ENCODE measurements around the gene GPX2. TPM values are rescaled to one million over a fixed set of nuclear protein-coding genes. Genes with fewer than 3 reads are reported as not detected.
A peak's percentile ranks its signal among the peaks of the same experiment; 100 is the strongest.

GPX2 gene
- total RNA-seq, 1 donor from 2014 or later = 0.63 TPM

GRCh38 chr14:64927031-64927430 lies 15.5 kb downstream of the GPX2 start:
- H3K27me3 Mint-ChIP-seq (ENCODE audit: low read depth) = no peaks in the 10 kb centered on the region
- no peaks in the 10 kb centered on the region for H3K9me3 Mint-ChIP-seq
- TF ChIP-seq CTCF (IDR thresholded peaks at IDR 0.05; ENCODE audit: unreplicated experiment) = no peak
- H3K36me3 Mint-ChIP-seq = peaks cover 25% of the 10 kb centered on the region
- H3K27ac Mint-ChIP-seq = no peak overlapping the region
- H3K4me1 Mint-ChIP-seq = peaks cover 4% of the 10 kb centered on the region
- no peak overlapping the region for H3K4me3 Mint-ChIP-seq
- no peak for DNase-seq (ENCODE audit: low spot score in 2 of 2, unreplicated experiment in 2 of 2)

GRCh38 chr14:64926398-64926995 lies 16.0 kb downstream of the GPX2 start:
- Mint-ChIP-seq H3K36me3 (peaks cover 26% of the 10 kb centered on the region), H3K4me1 (peaks cover 4% of the 10 kb centered on the region), H3K9me3 (peaks cover 4% of the 10 kb centered on the region), H3K27me3 (ENCODE audit: low read depth) (no peaks in the 10 kb centered on the region), H3K4me3 (no peak overlapping the region), H3K27ac (no peak overlapping the region)
- DNase-seq (ENCODE audit: low spot score in 2 of 2, unreplicated experiment in 2 of 2) = no peak
- no peak for TF ChIP-seq CTCF (IDR thresholded peaks at IDR 0.05; ENCODE audit: unreplicated experiment)

GRCh38 chr14:64923015-64923414 lies 19.5 kb downstream of the GPX2 start:
- TF ChIP-seq CTCF (IDR thresholded peaks at IDR 0.05; ENCODE audit: unreplicated experiment) = no peak
- Mint-ChIP-seq H3K27ac (no peak overlapping the region), H3K4me3 (no peak overlapping the region), H3K27me3 (ENCODE audit: low read depth) (no peaks in the 10 kb centered on the region), H3K4me1 (no peaks in the 10 kb centered on the region), H3K9me3 (peaks cover 5% of the 10 kb centered on the region), H3K36me3 (peaks cover 23% of the 10 kb centered on the region)
- no peak for DNase-seq (ENCODE audit: low spot score in 2 of 2, unreplicated experiment in 2 of 2)

- peaks cover 8% of the 10 kb centered on the region for H3K4me1 Mint-ChIP-seq
- no peak for TF ChIP-seq CTCF (IDR thresholded peaks at IDR 0.05; ENCODE audit: unreplicated experiment)
- peak overlapping the region; percentile 17 for H3K27ac Mint-ChIP-seq
- H3K4me3 Mint-ChIP-seq = no peak overlapping the region
- peaks cover 15% of the 10 kb centered on the region for H3K36me3 Mint-ChIP-seq
- H3K27me3 Mint-ChIP-seq (ENCODE audit: low read depth) = no peaks in the 10 kb centered on the region
- H3K9me3 Mint-ChIP-seq = peaks cover 5% of the 10 kb centered on the region
- DNase-seq (ENCODE audit: low spot score in 2 of 2, unreplicated experiment in 2 of 2) = no peak
These were observed 22.1 kb downstream of the GPX2 start for GRCh38 chr14:64920465-64920864.

- TF ChIP-seq CTCF (IDR thresholded peaks at IDR 0.05; ENCODE audit: unreplicated experiment) = no peak
- peaks cover 13% of the 10 kb centered on the region for H3K36me3 Mint-ChIP-seq
- H3K4me1 Mint-ChIP-seq = peaks cover 14% of the 10 kb centered on the region
- DNase-seq (ENCODE audit: low spot score in 2 of 2, unreplicated experiment in 2 of 2) = no peak
- no peaks in the 10 kb centered on the region for H3K27me3 Mint-ChIP-seq (ENCODE audit: low read depth)
- H3K4me3 Mint-ChIP-seq = no peak overlapping the region
- peak overlapping the region; percentile 77 for H3K27ac Mint-ChIP-seq
- peaks cover 5% of the 10 kb centered on the region for H3K9me3 Mint-ChIP-seq
These were observed 22.9 kb downstream of the GPX2 start for GRCh38 chr14:64919618-64920017.

- no peak overlapping the region for H3K4me3 Mint-ChIP-seq
These were observed 23.3 kb downstream of the GPX2 start for GRCh38 chr14:64919215-64919614.

More at GRCh38 chr14:64919215-64919614, 23.3 kb downstream of the GPX2 start:
- peaks cover 10% of the 10 kb centered on the region for H3K36me3 Mint-ChIP-seq
- TF ChIP-seq CTCF (IDR thresholded peaks at IDR 0.05; ENCODE audit: unreplicated experiment) = no peak
- peak overlapping the region; percentile 77 for H3K27ac Mint-ChIP-seq
- no peak for DNase-seq (ENCODE audit: low spot score in 2 of 2, unreplicated experiment in 2 of 2)
- peaks cover 14% of the 10 kb centered on the region for H3K4me1 Mint-ChIP-seq
- H3K27me3 Mint-ChIP-seq (ENCODE audit: low read depth) = no peaks in the 10 kb centered on the region
- H3K9me3 Mint-ChIP-seq = peaks cover 5% of the 10 kb centered on the region
